Fibroblast of pulmonary artery (primary cell): ENCODE measurements around the gene PCDHA6.
"Not testable (repeated sequence)": the region's sequence is repeated elsewhere in the genome, so short reads cannot be mapped to it uniquely, and the experiment has no call there.

ENCODE experiments used
- DNase-seq: peaks from one replicate; pipeline ENCODE4 v3.0.0-alpha.2; 2010; ENCODE audit warnings: low read depth
- H3K4me3 ChIP-seq: replicated peaks from 2 replicates; pipeline ENCODE4 v1.5.1; 2011; ENCODE audit warnings: low read depth, mild to moderate bottlenecking, control low read depth, low read length, moderate library complexity
- TF ChIP-seq, protein P1 (sequence below): IDR thresholded peaks from 2 replicates; pipeline ENCODE4 v1.5.1; 2011; ENCODE audit warnings: mild to moderate bottlenecking, control low read depth, low read length, inconsistent platforms; ENCODE audit errors: missing control alignments

Gene PCDHA6

DNA sequence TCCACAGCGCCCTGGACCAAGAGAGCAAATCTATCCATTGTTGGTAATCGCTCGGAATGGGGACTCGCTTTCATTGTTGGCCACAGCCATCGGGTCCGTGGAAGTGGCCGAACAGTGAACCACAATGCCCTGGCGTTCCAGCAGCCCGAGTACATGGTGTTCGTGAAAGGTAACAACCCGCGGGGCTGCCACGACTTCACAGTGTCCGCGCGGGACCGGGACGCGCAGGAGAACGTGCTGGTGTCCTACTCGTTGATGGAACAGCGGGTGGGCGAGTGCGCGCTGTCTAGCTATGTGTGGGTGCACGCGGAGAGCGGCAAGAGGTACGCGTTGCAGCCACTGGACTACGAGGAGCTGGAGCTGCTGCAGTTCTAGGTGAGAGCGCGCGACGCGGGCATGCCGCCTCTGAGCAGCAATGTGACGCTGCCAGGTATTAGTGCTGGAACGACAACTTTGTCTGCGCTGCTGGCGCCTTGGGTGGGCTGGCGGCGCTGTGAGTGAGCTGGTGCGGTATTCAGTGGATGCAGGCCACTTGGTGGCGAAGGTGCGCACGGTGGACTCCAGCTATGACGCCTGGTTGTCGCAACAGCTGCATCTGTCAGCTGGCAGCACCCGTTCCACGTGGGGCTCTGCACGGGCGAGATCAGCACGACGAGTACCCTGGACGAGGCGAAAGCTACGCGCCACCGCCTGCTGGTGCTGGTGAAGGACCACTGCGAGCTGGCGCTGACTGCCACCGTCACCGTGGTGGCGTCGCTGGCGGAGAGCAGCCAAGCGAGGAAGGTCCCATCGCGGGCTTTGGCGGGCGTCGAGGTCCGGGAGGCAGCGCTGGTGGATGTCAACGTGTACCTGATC, 34.9 kb downstream of the PCDHA6 start:
- no peak overlapping the region for H3K4me3 ChIP-seq
- no peak for DNase-seq
- TF ChIP-seq, protein P1, sequence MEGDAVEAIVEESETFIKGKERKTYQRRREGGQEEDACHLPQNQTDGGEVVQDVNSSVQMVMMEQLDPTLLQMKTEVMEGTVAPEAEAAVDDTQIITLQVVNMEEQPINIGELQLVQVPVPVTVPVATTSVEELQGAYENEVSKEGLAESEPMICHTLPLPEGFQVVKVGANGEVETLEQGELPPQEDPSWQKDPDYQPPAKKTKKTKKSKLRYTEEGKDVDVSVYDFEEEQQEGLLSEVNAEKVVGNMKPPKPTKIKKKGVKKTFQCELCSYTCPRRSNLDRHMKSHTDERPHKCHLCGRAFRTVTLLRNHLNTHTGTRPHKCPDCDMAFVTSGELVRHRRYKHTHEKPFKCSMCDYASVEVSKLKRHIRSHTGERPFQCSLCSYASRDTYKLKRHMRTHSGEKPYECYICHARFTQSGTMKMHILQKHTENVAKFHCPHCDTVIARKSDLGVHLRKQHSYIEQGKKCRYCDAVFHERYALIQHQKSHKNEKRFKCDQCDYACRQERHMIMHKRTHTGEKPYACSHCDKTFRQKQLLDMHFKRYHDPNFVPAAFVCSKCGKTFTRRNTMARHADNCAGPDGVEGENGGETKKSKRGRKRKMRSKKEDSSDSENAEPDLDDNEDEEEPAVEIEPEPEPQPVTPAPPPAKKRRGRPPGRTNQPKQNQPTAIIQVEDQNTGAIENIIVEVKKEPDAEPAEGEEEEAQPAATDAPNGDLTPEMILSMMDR, result no peak

DNA sequence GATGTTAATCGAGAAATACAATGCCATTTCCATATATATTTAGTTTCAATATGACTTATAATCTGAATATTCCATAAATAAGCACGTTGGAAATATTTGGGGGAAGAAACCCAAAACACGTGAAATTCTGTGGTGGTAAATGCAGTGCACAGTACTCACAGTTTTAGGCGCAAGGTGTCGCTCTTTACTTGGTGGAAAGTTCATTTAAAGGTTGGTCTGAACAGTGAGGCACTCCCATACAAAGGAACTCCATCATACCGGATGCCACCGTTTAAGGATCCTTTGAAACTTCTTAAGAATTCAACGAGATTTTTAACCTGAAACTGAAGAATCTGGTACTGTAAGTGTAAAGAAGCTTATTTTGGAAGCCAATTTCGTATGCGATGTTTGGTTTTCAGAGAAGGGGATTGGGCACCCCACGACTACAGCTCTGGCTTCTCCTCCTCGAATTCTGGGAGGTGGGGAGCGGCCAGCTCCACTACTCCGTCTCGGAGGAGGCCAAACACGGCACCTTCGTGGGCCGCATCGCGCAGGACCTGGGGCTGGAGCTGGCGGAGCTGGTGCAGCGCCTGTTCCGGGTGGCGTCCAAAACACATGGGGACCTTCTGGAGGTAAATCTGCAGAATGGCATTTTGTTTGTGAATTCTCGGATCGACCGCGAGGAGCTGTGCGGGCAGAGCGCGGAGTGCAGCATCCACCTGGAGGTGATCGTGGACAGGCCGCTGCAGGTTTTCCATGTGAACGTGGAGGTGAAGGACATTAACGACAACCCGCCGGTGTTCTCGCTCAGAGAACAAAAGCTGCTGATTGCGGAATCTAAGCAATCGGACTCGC, 41.2 kb downstream of the PCDHA6 start, which contains the start of gene PCDHA11:
Gene PCDHA11, plus strand, starts transcription at position 237 of the 834 bp plus-strand sequence. Its CDS starts 147 bp downstream, at position 384.
- no peak within 1 kb of the TSS for H3K4me3 ChIP-seq
- DNase-seq, result no peak
- TF ChIP-seq, protein P1, result no peak

DNA sequence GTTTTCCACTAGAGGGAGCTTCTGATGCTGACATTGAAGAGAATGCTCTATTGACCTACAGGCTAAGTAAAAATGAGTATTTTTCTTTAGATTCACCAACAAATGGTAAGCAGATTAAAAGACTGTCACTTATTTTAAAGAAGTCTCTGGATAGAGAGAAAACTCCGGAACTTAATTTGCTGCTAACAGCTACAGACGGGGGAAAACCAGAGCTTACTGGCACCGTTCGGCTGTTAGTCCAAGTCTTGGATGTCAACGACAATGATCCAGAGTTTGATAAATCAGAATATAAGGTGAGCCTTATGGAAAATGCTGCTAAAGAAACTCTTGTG, 41.8 kb downstream of the PCDHA6 start:
- TF ChIP-seq, protein P1, result no peak
- DNase-seq, result no peak
- H3K4me3 ChIP-seq, result no peak overlapping the region

DNA sequence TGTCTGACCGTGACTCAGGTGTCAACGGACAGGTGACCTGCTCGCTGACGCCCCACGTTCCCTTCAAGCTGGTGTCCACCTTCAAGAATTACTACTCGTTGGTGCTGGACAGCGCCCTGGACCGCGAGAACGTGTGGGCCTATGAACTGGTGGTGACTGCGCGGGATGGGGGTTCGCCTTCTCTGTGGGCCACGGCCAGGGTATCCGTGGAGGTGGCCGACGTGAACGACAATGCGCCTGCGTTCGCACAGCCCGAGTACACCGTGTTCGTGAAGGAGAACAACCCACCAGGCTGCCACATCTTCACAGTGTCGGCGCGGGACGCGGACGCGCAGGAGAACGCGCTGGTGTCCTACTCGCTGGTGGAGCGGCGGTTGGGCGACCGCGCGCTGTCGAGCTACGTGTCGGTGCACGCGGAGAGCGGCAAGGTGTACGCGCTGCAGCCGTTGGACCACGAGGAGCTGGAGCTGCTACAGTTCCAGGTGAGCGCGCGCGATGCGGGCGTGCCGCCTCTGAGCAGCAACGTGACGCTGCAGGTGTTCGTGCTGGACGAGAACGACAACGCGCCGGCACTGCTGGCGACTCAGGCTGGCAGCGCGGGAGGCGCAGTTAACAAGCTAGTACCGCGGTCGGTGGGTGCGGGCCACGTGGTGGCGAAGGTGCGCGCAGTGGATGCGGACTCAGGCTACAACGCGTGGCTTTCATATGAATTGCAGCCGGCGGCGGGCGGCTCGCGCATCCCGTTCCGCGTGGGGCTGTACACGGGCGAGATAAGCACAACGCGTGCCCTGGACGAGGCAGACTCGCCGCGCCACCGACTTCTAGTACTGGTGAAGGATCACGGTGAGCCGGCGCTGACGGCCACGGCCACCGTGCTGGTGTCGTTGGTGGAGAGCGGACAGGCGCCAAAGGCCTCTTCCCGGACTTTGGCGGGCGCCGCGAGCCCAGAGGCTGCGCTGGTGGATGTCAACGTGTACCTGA, 42.8 kb downstream of the PCDHA6 start:
- no peak for DNase-seq
- TF ChIP-seq, protein P1, result no peak
- no peak overlapping the region for H3K4me3 ChIP-seq

DNA sequence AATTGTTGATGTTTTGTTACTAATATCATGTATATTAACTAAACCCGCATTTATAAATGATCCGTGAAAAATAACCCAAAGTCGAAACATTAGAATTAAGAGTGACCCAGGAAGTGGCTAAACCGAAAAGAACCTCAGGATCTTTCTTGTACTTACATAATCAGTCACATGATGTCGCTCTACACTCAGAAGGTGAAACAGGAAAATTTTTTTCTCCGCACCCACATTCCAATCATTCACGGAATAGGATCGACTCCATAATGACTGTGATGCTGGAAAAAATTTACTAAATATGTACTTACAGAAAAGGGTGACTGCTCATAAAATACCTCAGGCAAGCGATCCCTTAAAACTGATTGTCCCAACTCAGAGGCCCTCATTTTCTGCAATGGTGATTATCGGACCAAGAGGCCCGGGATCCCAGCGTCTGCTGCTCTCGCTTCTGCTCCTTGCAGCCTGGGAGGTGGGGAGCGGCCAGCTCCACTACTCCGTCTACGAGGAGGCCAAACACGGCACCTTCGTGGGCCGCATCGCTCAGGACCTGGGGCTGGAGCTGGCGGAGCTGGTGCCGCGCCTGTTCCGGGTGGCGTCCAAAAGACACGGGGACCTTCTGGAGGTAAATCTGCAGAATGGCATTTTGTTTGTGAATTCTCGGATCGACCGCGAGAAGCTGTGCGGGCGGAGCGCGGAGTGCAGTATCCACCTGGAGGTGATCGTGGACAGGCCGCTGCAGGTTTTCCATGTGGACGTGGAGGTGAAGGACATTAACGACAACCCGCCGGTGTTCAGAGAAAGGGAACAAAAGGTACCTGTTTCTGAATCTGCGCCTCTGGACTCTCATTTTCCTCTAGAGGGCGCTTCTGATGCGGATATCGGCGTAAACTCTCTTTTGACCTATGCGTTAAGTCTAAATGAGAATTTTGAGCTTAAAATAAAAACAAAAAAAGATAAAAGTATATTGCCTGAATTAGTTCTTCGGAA, 47.6 kb downstream of the PCDHA6 start, which contains the start of gene PCDHA12:
Gene PCDHA12, plus strand, starts transcription at position 224 of the 981 bp plus-strand sequence. Its CDS starts 165 bp downstream, at position 389.
- DNase-seq, result no peak
- TF ChIP-seq, protein P1, result no peak
- no peak within 1 kb of the TSS for H3K4me3 ChIP-seq

DNA sequence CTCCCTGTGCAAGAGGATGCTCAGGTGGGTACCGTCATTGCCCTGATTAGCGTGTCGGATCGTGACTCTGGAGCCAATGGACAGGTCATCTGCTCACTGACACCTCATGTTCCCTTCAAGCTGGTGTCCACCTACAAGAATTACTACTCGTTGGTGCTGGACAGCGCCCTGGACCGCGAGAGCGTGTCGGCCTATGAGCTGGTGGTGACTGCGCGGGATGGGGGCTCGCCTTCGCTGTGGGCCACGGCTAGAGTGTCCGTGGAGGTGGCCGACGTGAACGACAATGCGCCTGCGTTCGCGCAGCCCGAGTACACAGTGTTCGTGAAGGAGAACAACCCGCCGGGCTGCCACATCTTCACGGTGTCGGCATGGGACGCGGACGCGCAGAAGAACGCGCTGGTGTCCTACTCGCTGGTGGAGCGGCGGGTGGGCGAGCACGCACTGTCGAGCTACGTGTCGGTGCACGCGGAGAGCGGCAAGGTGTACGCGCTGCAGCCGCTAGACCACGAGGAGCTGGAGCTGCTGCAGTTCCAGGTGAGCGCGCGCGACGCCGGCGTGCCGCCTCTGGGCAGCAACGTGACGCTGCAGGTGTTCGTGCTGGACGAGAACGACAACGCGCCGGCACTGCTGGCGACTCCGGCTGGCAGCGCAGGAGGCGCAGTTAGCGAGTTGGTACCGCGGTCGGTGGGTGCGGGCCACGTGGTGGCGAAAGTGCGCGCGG, 48.9 kb downstream of the PCDHA6 start:
- not testable (repeated sequence) for DNase-seq, H3K4me3 ChIP-seq
